ENCODE data around the gene SNX3.

Gene SNX3

DNA sequence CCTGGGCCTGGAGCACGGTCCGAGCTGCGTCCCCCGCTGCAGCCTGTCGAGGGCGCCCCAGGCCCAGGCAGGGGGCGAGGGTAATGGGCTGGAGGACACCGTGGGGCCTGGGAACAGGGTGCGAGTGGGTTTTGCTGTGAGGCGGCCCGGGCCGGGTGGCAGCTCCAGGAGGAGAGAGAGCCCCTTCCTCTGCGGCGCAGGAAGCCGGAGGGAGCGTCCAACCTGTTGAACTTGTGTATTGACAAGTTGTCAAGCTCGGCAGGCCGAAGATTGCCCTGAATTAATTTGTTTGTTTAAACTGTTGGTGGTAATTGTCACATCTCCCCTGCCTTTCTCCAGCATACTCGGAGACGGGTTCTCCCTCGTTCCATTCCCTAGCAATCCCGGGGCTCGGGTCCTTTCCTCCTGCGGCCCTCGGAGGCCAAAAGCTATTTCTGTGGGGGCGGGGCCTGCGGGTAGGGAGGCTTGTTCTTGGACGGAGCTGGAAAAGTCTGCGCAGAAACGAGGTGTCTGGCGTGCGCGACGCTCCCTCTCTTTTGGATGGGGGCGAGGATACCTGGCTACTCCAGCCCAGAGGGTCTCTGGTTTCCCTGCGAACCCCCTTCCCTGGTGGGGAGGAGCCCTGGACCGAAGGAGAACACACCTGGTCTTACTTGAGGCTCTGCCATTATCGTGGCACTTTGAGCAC is 85.1 kb downstream of the SNX3 start:
- DNase-seq: peak; percentile 48
- Mint-ChIP-seq H3K9me3 (peaks cover 4% of the 10 kb centered on the region), H3K4me1 (peaks cover 6% of the 10 kb centered on the region), H3K4me3 (peak overlapping the region; percentile 72), H3K27ac (no peak overlapping the region), H3K27me3 (ENCODE audit: low read depth, poor library complexity) (peaks cover 100% of the 10 kb centered on the region), H3K36me3 (ENCODE audit: low read depth) (no peaks in the 10 kb centered on the region)
- peak; percentile 12 for TF ChIP-seq CTCF (IDR thresholded peaks at IDR 0.05)

DNA sequence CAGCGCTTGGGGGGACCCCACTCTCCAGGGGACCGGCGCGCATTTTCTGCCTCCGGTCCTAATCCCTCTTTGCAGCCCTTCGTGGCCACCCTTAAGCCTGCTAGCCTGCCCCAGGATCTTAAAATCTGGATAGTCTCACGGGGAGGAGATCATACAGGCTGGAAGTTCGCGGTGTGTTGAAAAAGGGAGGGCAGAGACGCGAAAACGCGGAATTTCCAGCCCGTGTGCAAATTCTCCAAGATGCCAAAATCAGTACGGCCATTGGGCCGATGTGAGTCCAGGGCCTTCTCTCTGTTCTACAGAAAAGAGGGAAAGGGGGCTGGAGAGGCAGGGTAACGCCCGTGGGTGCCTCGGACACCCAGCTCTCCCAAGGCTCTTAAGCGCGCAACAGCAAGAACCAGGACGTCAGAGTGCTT is 85.7 kb downstream of the SNX3 start:
- no peak for DNase-seq
- H3K27me3 Mint-ChIP-seq (ENCODE audit: low read depth, poor library complexity): peaks cover 100% of the 10 kb centered on the region
- H3K9me3 Mint-ChIP-seq: peaks cover 4% of the 10 kb centered on the region
- peaks cover 6% of the 10 kb centered on the region for H3K4me1 Mint-ChIP-seq
- no peak overlapping the region for H3K27ac Mint-ChIP-seq
- no peaks in the 10 kb centered on the region for H3K36me3 Mint-ChIP-seq (ENCODE audit: low read depth)
- TF ChIP-seq CTCF (IDR thresholded peaks at IDR 0.05): no peak
- no peak overlapping the region for H3K4me3 Mint-ChIP-seq

- H3K27ac Mint-ChIP-seq: no peak overlapping the region
- H3K36me3 Mint-ChIP-seq (ENCODE audit: low read depth): no peaks in the 10 kb centered on the region
- H3K9me3 Mint-ChIP-seq: peaks cover 4% of the 10 kb centered on the region
- peaks cover 100% of the 10 kb centered on the region for H3K27me3 Mint-ChIP-seq (ENCODE audit: low read depth, poor library complexity)
- peak; percentile 80 for DNase-seq
- H3K4me1 Mint-ChIP-seq: peaks cover 6% of the 10 kb centered on the region
- no peak for TF ChIP-seq CTCF (IDR thresholded peaks at IDR 0.05)
- no peak overlapping the region for H3K4me3 Mint-ChIP-seq
These were observed 86.3 kb downstream of the SNX3 start for GRCh38 chr6:108174371-108175175.

- Mint-ChIP-seq H3K36me3 (ENCODE audit: low read depth) (no peaks in the 10 kb centered on the region), H3K4me1 (peaks cover 15% of the 10 kb centered on the region), H3K9me3 (peaks cover 4% of the 10 kb centered on the region), H3K27ac (no peak overlapping the region), H3K4me3 (no peak overlapping the region), H3K27me3 (ENCODE audit: low read depth, poor library complexity) (peaks cover 100% of the 10 kb centered on the region)
- no peak for TF ChIP-seq CTCF (IDR thresholded peaks at IDR 0.05)
- no peak for DNase-seq
These were observed 88.8 kb downstream of the SNX3 start for GRCh38 chr6:108171918-108172516.

DNA sequence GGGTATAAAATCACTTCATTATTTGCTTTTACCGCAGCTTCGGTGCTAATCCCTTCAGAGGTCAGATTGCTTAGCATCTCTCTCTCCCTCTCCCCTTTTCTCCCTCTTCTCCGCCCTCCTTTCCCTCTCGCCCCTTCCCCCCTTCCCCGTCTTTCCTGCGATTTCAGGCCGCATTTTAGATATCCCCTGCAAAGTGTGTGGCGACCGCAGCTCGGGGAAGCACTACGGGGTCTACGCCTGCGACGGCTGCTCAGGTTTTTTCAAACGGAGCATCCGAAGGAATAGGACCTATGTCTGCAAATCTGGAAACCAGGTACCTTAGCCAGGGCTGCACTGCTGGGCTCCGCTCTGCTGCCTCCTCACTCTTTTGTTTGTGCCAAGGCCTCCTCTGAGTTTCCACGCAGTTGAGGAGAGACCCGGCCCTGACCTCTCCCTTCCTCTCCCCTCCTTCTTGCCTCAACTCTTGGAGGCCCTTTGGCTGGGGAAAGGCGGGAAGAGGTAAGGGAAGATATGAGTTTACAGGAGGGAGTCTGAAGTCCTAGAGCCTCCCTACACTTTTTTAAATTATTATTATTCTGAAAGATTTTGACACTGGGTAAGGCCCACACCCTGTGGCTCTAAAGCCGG is 89.4 kb downstream of the SNX3 start:
- peaks cover 4% of the 10 kb centered on the region for H3K9me3 Mint-ChIP-seq
- TF ChIP-seq CTCF (IDR thresholded peaks at IDR 0.05): no peak
- H3K36me3 Mint-ChIP-seq (ENCODE audit: low read depth): no peaks in the 10 kb centered on the region
- no peak for DNase-seq
- H3K4me1 Mint-ChIP-seq: peaks cover 18% of the 10 kb centered on the region
- no peak overlapping the region for H3K4me3 Mint-ChIP-seq
- peaks cover 100% of the 10 kb centered on the region for H3K27me3 Mint-ChIP-seq (ENCODE audit: low read depth, poor library complexity)
- no peak overlapping the region for H3K27ac Mint-ChIP-seq

All from nephron progenitor cell (in vitro differentiated cells).